Caco-2 (cell line): ENCODE measurements around the gene CAVIN4. TPM values are rescaled to one million over a fixed set of nuclear protein-coding genes. Genes with fewer than 3 reads are reported as not detected.

Source experiments
- BruUV-seq: library from RNA; stranded (reverse); fragments of 400-500 nt; replicated peaks from 2 replicates; lab custom pipeline; 2021; lab: Mats Ljungman, UMichigan
- CTCF ChIA-PET: fragments of 300-600 bp; sonication (Branson Sonifier 250); formaldehyde crosslinking; loops from one replicate; lab custom pipeline; 2022; ENCODE audit warnings: antibody characterized with exemption; lab: Charles Lee
- POLR2A ChIA-PET: fragments of 300-600 bp; sonication (Branson Sonifier 250); formaldehyde crosslinking; loops from one replicate; lab custom pipeline; 2022; ENCODE audit warnings: antibody characterized with exemption; lab: Charles Lee
- DNase-seq, 2 experiments: peaks; one replicate each; pipeline versions ENCODE4 v3.0.0 to v3.0.0-alpha.2; 2020 to 2022
- H3K27me3 ChIP-seq: replicated peaks from 2 replicates; pipeline ENCODE4 v1.6.0; 2011; ENCODE audit warnings: low read length; ENCODE audit not compliant: control insufficient read depth, insufficient read depth
- H3K36me3 ChIP-seq: 2 replicates; pipeline ENCODE4 v1.5.1; 2011; ENCODE audit warnings: low read length; ENCODE audit not compliant: control insufficient read depth, insufficient read depth
- H3K4me1 ChIP-seq: fragments of 250-450 bp; sonication (Bioruptor Pico); 2 replicates; pipeline ENCODE4 v1.5.1; 2020; ENCODE audit warnings: mild to moderate bottlenecking
- H3K4me3 ChIP-seq: 2 replicates; pipeline ENCODE4 v1.5.1; 2011; ENCODE audit warnings: low read depth, mild to moderate bottlenecking, control low read depth, low read length
- H3K9me3 ChIP-seq: fragments of 250-450 bp; sonication (Bioruptor Pico); 2 replicates; pipeline ENCODE4 v1.5.1; 2020; ENCODE audit warnings: mild to moderate bottlenecking, moderate library complexity
- H3K27ac Mint-ChIP-seq: one replicate; pipeline ENCODE4 v1.8.0; 2022; ENCODE audit warnings: mixed read lengths; ENCODE audit not compliant: unreplicated experiment
- H3K27me3 Mint-ChIP-seq: one replicate; pipeline ENCODE4 v1.8.0; 2022; ENCODE audit warnings: mixed read lengths; ENCODE audit not compliant: insufficient read depth, unreplicated experiment
- H3K36me3 Mint-ChIP-seq: one replicate; pipeline ENCODE4 v1.8.0; 2022; ENCODE audit warnings: mild to moderate bottlenecking, mixed read lengths; ENCODE audit not compliant: insufficient read depth, unreplicated experiment
- H3K4me1 Mint-ChIP-seq: one replicate; pipeline ENCODE4 v1.8.0; 2022; ENCODE audit warnings: low read depth, mixed read lengths; ENCODE audit not compliant: unreplicated experiment
- H3K4me3 Mint-ChIP-seq: one replicate; pipeline ENCODE4 v1.8.0; 2022; ENCODE audit warnings: mild to moderate bottlenecking, moderate library complexity, mixed read lengths; ENCODE audit not compliant: unreplicated experiment
- H3K9me3 Mint-ChIP-seq: one replicate; pipeline ENCODE4 v1.8.0; 2022; ENCODE audit warnings: mixed read lengths; ENCODE audit not compliant: unreplicated experiment
- intact Hi-C: fragments of 100-400 bp; cut with micrococcal nuclease; formaldehyde crosslinking; loops from one replicate; pipeline ENCODE4 v1.10.0; 2022; ENCODE audit not compliant: unreplicated experiment
- total RNA-seq: library from RNA; stranded (reverse); gene quantifications from 2 replicates; pipeline ENCODE4 v1.2.3, GENCODE V29; 2022
- TF ChIP-seq, protein P1 (sequence below), 2 experiments: fragments of 200-600 bp in 1 of 2; IDR thresholded peaks; 1 replicate in 1 of 2; 2 replicates in 1 of 2; pipeline versions ENCODE4 v1.5.1 to v1.8.0; 2011 to 2022; ENCODE audit warnings: antibody characterized with exemption in 1 of 2, control low read depth in 1 of 2, inconsistent platforms in 1 of 2, low read depth in 1 of 2, low read length in 1 of 2, mild to moderate bottlenecking in 1 of 2, moderate library complexity in 1 of 2; ENCODE audit not compliant: insufficient read depth in 1 of 2, severe bottlenecking in 1 of 2, unreplicated experiment in 1 of 2

CAVIN4 gene
- total RNA-seq, 1 experiment from 2014 or later, result 1.5 TPM

DNA sequence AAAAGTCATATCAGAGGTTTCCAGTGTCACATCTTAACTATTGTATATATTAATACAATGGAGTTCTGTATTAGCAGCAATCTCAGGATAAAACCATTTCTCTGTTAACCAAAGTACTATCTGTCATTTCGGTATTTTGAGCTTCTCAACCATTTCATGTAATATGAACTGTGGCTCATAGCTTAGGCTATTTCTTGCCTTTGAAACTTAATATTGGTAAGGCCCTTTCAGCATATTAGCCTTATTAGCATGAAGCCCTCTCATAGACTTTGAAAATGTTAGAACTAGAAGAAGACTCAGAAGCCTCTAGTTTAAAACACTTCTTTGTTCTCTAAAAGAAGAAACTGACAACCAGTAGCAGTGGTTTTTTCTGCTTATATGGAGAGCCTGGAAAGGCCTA lies 731 bp downstream of the CAVIN4 start:
- Mint-ChIP-seq H3K27me3 (no peaks in the 10 kb centered on the region), H3K27ac (no peak overlapping the region), H3K4me1 (no peaks in the 10 kb centered on the region), H3K36me3 (no peaks in the 10 kb centered on the region), H3K9me3 (no peaks in the 10 kb centered on the region), H3K4me3 (no peak overlapping the region)
- Histone ChIP-seq H3K4me1 (no peaks in the 10 kb centered on the region), H3K27me3 (no peaks in the 10 kb centered on the region), H3K36me3 (no peaks in the 10 kb centered on the region), H3K9me3 (no peaks in the 10 kb centered on the region), H3K4me3 (no peak overlapping the region)
- ChIA-PET CTCF (no interaction called here), POLR2A (no interaction called here)
- DNase-seq, result no peak
- BruUV-seq, result no TSS peak
- TF ChIP-seq, protein P1, sequence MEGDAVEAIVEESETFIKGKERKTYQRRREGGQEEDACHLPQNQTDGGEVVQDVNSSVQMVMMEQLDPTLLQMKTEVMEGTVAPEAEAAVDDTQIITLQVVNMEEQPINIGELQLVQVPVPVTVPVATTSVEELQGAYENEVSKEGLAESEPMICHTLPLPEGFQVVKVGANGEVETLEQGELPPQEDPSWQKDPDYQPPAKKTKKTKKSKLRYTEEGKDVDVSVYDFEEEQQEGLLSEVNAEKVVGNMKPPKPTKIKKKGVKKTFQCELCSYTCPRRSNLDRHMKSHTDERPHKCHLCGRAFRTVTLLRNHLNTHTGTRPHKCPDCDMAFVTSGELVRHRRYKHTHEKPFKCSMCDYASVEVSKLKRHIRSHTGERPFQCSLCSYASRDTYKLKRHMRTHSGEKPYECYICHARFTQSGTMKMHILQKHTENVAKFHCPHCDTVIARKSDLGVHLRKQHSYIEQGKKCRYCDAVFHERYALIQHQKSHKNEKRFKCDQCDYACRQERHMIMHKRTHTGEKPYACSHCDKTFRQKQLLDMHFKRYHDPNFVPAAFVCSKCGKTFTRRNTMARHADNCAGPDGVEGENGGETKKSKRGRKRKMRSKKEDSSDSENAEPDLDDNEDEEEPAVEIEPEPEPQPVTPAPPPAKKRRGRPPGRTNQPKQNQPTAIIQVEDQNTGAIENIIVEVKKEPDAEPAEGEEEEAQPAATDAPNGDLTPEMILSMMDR (IDR thresholded peaks at IDR 0.05; ENCODE audit: insufficient read depth in 1 of 2, low read depth in 1 of 2, low read length in 1 of 2, severe bottlenecking in 1 of 2, unreplicated experiment in 1 of 2), result no peak
- intact Hi-C loops, result no loop called here

DNA sequence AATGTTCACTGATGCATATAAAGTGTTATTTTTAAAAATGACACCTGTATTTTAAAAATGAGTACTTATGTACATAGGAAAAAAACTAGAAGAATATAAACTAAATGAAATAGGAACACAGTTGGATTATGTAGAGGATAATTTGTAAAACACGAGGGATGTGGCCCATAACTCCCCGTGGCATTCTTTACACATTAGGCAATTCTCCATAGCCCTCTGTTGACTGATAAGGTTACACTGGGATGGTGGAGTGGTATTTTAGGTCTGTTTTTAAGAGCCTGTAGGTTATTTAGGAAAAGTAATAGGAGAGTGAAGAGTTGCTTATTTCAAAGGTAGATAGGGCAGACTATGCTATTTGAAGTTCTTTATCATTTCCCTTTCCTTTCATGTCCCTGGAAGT lies 1.8 kb downstream of the CAVIN4 start:
- Mint-ChIP-seq H3K9me3 (no peaks in the 10 kb centered on the region), H3K4me3 (no peak overlapping the region), H3K27ac (no peak overlapping the region)

DNA sequence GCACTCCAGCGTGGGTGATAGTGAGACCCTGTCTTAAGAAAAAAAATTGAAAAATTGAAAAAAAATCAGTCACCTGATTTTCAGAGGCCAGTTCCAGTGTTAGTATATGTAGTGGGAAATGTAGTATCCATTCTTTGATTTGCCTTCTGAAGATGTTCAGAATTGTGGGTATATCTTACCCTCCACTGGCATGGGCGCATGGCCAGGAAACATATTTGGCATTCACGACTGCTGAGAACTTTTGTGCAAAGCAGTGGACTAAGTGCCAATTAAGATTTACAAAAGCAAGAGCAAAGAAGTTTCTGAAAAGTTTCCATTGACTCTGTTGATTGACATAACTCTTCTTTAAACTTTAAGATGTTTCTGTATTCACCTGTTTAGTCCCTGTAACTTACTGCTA lies 2.4 kb downstream of the CAVIN4 start:
- Histone ChIP-seq H3K4me3 (no peak overlapping the region), H3K36me3 (no peaks in the 10 kb centered on the region), H3K4me1 (no peaks in the 10 kb centered on the region), H3K27me3 (no peaks in the 10 kb centered on the region), H3K9me3 (no peaks in the 10 kb centered on the region)
- H3K9me3 Mint-ChIP-seq, result no peaks in the 10 kb centered on the region
- H3K4me1 Mint-ChIP-seq, result no peaks in the 10 kb centered on the region
- H3K27ac Mint-ChIP-seq, result no peak overlapping the region
- ChIA-PET POLR2A (no interaction called here), CTCF (no interaction called here)
- intact Hi-C loops, result no loop called here
- BruUV-seq, result no TSS peak
- H3K4me3 Mint-ChIP-seq, result no peak overlapping the region
- DNase-seq, result no peak
- TF ChIP-seq, protein P1 (IDR thresholded peaks at IDR 0.05; ENCODE audit: insufficient read depth in 1 of 2, low read depth in 1 of 2, low read length in 1 of 2, severe bottlenecking in 1 of 2, unreplicated experiment in 1 of 2), result no peak
- H3K27me3 Mint-ChIP-seq, result no peaks in the 10 kb centered on the region
- H3K36me3 Mint-ChIP-seq, result no peaks in the 10 kb centered on the region

More for the DNA sequence above, 1.8 kb downstream of the CAVIN4 start:
- TF ChIP-seq, protein P1 (IDR thresholded peaks at IDR 0.05; ENCODE audit: insufficient read depth in 1 of 2, low read depth in 1 of 2, low read length in 1 of 2, severe bottlenecking in 1 of 2, unreplicated experiment in 1 of 2), result no peak
- ChIA-PET CTCF (no interaction called here), POLR2A (no interaction called here)
- Mint-ChIP-seq H3K4me1 (no peaks in the 10 kb centered on the region), H3K27me3 (no peaks in the 10 kb centered on the region), H3K36me3 (no peaks in the 10 kb centered on the region)
- Histone ChIP-seq H3K9me3 (no peaks in the 10 kb centered on the region), H3K27me3 (no peaks in the 10 kb centered on the region), H3K4me3 (no peak overlapping the region), H3K36me3 (no peaks in the 10 kb centered on the region), H3K4me1 (no peaks in the 10 kb centered on the region)
- no TSS peak for BruUV-seq
- DNase-seq, result no peak
- intact Hi-C loops, result no loop called here
